GM18861 (cell line): ENCODE data around the gene CTDNEP1.

Source experiments
- ATAC-seq: cut with Tn5 transposase; IDR thresholded peaks from one replicate; pipeline ENCODE4 v1.9.1; 2021; ENCODE audit not compliant: unreplicated experiment

CTDNEP1 gene

DNA sequence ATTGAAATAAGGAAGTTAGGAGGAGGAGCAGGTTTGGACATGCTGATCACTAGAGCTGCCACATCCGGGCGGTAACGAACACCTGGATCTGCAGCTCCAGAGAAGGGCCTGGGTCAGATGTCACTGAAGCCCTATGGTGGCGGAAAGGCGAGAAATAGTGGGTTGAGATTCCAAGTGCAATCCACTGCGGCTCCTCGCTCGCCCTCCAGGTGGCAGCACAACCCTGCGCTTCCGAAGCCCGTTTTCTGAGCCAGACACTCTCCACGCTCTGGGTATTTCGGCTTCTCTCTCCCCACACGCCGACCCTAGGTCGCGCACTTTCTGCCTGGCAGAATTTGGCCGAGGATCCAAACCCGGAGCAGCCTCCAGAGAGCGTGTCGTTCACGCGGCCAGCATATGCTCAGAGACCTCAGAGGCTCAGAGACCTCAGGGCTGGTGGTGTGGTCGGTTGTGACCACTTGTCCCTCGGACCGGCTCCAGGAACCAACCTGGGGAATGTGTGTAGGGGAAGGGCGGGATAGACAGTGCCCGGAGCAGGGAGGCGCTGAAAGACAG is 29.1 kb upstream of the CTDNEP1 start:
- peak; percentile 64 for ATAC-seq

DNA sequence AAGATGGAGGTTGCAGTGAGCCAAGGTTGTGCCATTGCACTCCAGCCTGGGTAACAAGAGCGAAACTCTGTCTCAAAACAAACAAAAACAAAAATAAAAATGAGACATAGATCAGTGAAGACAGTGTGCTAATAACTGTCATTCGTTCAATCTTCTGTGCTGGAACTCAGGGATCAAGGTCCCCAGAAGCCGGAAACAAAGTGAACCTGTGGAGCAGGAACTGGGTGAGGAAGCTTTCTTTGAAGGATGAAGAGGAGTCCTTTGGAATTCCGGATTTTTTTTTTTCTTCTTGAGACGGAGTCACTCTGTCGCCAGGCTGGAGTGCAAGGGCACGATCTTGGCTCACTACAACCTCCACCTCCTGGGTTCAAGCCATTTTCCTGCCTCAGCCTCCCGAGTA is 27.9 kb upstream of the CTDNEP1 start:
- ATAC-seq: no peak

DNA sequence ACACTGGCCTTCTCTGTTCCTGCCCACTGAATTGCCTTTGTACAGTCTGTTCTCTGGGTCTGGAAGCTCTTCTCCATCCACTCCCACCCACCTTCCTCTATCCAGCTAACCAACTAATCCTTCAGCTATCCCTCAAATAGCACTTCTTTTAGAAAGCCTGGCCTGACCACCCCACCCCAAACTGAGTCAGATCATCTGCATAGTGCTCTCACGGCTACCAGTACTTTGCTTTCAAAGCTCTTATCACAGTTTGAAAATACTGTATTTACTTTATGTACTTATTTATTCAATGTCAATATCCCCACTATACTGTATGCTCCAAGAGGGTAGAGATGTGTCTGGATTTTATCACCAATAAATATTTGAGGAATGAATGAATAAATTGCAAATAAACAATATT is 15.2 kb upstream of the CTDNEP1 start:
- no peak for ATAC-seq

DNA sequence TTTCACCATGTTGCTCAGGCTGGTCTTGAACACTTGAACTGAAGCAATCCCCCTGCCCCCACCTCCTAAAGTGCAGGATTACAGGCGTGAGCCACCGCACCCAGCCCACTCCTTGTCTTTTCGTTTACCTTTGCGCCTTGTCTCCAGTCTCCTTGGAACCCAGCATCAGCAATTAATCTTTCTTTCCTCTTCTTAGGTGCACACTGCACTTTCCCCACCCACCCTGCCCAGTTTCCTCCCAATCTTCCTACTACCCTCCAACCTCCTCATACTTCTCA is 12.2 kb upstream of the CTDNEP1 start:
- no peak for ATAC-seq

DNA sequence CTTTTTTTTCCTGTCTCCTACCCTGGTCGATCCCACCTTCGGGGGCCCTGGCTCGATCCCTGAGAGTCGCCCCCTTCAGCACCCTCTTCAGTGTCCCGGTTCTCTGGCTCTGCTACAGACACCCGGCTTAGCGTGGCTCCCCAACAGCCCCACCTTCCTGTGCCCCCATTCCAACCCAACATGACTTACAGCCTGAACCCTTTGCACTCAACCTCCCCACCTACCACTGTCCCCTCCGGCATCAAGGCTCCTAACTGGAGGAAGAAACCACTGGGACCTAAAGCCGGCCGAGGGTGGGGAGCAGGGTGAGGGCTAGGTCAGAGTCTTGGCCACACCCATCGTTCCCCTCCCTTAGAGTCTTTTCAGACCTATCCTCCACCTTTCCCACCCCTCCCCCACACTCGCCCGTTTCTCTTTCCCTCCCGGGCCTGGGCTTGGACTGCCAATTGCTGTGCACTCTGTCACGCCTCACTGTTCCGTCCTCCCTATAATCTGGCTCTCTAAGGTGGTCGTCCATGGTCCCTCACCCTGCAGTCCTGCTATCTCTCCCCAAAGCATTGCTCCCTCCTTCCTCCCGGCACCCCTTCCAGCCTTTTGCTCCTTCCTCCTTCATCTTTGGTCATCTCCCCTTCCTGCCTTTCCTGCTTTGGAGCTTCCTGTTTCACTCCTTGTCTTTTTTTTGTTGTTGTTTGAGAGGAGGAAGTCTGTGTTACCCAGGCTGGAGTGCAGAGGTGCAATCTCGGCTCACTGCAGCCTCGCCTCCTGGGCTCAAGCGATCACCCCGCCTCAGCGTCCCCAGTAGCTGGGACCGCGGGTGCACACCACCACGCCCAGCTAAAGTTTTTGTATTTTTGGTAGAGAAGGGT is 11.6 kb upstream of the CTDNEP1 start:
- no peak for ATAC-seq

DNA sequence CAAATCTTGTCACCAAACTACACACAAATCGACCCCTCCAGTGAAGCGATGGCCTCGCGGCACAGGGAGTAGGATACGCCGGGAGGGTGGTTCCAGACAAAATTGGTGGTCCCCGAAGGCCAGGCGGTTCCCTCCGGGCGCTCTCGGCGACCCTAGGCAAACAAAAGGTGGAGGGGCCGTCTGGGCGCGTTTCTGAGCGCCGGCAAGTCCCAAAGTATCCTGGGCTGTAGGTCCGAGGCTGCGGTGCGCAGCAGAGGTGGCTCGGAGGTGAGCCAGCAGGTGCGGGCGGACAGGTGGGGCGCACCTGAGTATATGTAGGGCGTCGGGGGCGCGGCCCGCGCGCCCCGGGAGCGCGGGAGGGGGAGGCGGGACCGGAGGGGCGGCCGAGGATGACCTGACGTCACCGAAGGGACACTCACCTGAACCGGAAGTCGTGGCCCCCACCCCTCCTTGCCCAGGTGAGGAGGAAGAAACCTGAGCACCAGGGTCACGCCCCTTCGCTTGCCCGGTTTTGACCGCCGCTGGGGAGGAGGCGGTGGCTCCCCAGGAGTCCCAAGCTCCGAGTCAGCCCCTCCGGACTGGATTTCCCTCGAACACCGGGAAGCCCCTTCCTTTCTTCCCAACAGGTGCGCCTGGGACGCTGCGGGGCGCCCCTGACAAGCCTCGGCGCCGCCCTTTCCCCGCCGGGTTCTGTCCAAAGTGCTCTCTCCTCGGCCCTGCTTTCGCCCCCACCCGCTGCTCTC is 10.8 kb upstream of the CTDNEP1 start, which contains the start of gene CLDN7:
CLDN7 (minus strand) TSS at position 287 of the 743 bp plus-strand sequence. CDS start 435 bp downstream, outside the sequence.
- no peak for ATAC-seq

DNA sequence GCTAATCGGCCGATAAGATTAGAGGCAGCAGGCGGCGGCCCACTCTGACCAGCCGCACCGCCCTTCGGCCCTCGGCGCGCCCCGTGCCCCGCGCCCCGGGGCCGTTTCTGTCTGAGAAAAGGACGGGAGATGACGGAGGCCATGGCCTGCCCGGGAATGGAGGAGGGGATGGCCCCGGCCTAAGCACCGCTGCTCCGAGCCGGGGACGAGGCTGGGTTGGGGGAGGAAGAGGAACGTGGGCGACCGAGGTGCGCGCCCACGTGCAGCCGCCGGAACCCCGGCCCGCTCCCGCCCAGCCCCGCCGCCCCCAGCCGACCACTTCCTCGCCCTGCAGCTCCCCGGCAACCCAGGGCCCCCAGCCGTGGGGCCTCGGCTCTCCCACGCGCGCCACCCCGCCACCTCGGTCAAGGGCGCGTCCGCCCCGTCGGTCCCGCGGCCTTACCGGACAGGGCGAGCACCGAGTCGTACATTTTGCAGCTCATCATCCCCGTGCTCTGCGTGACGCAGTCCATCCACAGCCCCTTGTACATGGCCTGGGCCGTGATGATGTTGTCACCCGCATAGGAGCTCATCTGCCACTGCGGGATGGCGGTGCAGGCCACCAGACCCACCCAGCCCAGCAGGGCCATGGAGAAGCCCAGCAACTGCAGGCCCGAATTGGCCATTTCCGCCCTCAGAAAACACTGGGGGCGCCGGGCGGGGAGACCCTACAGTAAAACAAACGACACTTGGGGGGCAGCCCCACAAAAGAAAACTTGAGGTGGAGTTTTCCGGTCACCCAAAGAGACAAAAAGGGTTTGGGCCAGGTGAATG is 10.1 kb upstream of the CTDNEP1 start:
- ATAC-seq: no peak

DNA sequence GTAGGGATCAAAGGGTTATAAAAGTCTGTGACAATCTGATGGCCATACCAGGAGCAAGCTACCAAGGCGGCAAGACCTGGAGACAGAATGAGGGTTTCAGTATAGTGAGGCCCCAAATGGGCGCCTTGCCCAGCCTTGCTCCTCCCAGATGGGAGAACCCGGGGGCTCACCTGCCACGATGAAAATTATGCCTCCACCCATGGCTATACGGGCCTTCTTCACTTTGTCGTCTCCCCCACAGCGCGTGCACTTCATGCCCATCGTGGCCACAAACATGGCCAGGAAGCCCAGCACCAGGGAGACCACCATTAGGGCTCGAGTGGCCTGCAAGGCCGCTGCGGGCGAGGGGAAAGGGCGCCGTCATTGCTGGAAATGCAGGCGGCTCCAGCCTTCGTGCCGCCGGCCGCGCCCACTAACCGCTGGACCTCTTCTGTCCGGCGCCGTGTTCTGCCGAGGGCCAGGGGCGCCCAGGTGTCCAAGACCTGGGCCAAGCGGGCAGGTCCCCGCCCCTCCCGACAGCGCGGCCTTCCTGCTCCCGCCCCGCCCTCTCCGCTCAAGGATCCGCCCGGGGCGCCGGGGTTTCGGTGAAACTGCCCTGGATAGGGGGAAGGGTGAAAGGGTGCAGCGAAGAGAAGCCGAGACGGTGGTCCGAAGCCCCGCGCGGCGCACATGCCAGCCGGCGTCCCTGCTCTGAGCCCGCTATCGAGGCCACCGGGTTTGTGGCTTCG is 9.3 kb upstream of the CTDNEP1 start:
- no peak for ATAC-seq

DNA sequence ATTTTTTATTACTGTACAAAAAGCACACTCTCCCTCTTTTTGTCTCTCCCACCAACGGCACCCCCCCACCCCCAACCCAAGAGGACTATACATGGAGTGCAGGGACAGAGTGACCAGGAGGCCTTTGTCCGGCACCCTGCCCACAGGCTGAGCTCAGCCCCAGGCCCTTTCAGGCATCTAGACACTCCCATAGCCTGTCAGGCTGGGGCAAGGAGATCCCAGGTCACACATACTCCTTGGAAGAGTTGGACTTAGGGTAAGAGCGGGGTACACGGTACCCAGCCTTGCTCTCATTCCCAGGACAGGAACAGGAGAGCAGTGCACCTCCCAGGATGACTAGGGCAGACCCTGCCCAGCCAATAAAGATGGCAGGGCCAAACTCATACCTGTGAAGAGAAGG is 8.6 kb upstream of the CTDNEP1 start:
- ATAC-seq: no peak

DNA sequence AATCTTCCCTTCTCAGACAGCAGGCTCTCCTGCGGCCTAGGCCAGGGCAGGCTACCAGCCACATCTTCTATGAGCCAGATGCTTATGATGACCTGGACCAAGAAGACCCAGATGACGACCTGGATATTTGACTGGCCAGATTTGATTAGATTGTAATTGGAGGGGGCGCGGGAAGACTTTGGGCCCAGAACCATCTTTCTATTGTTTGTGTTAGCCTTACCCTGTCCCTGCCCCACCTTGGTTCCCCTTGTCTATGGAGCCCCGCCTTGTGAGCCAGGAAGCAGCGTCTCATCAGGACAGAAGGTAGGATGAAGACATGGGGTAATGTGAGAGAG is 8.0 kb upstream of the CTDNEP1 start:
- no peak for ATAC-seq

DNA sequence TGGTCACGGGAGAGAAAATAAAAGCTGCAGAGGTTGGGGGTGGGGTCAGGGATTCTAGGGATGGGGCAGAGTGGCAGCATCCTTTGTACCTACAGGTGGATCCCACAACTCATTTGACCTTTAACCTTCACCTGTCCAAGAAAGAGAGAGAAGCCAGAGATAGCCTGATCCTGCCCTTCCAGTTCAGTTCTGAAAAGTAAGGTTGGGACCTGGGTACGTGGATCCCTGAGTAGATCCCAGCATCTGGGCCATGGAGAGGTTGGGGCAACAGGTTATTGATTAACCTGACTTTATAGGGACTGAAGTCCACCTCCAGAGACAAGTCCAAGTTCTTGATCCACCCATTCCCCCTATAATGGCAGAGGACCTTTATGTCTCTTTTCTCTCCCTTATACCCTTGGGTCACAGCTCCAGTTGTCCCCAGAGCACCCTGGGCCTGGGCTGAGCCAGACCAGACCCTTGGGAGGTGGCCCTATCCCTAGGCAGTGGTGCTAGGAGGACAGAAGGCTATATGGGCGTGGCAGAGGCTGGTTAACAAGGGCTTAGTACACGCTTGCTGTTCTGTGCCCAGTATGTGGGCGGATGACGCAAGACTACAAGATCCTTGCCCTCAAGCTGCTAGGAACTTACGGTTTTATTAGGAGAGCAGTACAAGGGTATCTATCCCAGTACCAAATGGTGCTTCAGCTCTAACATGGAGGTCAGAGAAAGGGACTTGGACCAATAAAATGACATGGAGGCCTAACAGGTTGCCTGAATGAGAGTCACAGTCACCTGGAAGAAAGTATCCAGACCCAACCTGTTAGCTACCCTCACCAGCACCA is 7.4 kb upstream of the CTDNEP1 start:
- no peak for ATAC-seq

DNA sequence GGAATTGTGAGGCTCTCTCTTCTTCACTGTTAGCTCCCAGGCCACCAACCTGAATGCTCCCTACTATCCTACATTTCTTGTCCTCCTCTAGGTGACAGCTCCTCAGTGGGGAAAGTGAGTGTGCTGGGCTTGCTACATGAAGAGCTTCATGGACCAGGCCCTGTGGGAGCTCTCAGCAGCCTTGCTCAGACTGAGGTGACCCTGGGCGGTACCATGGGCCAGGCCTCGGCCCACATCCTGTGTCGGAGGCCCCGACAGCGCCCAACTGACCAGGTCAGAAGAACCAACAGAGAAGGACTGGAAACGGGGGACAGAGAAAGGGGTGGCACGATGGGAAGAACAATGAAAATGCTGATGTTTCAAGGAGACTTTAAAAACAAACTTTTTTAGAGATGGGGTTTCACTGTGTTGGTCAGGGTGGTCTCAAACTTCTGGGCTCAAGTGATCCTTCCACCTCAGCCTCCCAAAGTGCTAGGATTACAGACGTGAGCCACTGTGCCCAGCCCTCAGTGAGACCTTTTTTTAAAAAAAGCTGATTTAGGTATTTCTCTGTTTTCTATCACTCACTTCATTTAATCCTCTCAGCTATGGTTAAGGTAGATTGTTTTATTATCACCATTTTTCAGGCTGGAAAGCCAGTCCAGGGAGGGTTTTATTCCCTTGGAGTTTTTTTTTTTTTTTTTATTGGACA is 5.4 kb upstream of the CTDNEP1 start:
- no peak for ATAC-seq

DNA sequence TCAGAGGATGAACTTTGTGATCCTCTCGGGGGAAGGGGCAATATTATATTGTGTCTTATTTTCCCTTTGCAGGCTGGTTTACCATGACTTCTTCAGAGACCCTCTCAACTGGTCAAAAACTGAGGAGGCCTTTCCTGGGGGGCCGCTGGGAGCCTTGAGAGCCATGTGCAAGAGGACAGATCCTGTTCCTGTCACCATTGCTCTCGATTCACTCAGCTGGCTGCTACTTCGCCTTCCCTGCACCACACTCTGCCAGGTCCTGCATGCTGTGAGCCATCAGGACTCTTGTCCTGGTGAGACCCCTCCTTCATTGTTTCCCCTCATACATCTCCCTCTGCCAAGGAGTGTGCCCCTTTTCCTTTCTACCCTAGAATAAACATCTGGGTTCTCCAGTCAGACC is 3.0 kb upstream of the CTDNEP1 start:
- ATAC-seq: no peak

DNA sequence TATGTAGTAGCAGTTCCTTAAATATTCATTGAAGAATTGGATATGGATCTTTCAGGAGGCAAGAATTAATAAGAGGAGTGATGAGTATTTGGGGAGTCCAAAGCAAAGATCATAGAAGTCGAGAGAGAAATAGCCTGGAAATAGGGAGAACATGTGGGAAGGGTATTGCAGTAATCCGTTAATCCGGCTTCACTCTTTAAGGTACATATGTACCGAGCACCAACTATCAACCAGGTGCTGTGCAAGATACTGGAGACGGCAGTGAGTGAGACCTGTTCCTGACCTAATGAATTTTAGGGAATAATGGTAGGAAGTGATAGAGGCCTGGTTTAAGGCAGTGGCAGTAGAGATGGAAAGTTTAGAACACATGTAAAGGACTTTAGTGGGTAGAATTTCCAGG is 1.5 kb upstream of the CTDNEP1 start:
- no peak for ATAC-seq

DNA sequence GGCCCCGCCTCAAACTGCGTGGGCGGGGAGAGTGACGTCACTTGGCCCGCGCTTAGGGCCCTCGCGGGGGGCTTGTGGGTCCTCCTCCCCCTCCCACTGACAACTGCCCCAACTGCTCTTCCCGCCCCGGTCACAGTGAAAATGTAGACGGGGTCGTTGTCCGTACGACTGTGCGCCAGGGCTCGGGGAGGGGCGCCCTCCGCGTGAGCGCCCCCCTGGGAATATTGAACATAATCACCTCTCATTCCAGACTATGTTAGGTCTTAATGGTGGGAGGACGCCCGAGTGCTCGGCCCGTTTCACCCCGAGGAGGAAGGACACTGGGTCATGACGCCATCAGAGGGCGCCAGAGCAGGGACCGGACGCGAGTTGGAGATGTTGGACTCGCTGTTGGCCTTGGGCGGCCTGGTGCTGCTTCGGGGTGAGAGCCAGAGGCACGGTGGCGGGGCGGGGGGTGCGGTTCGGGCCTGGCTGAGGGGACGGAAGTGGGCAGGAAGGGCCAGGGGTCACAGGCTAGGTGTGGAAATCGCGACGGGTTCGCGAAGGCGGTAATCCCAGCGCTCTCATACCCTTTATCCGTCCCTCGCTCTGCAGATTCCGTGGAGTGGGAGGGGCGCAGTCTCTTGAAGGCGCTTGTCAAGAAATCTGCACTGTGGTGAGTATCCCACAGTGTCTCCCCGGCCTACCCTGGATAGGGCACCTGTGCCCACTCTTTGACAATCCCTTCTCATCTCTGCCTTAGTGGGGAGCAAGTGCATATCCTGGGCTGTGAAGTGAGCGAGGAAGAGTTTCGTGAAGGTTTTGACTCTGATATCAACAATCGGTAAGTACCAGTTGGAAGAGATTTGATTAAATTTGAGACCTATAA is 876 bp upstream of the CTDNEP1 start, which contains the start of gene ELP5:
ELP5 (plus strand) TSS at position 40 of the 868 bp plus-strand sequence; CDS start at position 376, 336 bp downstream.
- peak; percentile 28 for ATAC-seq

DNA sequence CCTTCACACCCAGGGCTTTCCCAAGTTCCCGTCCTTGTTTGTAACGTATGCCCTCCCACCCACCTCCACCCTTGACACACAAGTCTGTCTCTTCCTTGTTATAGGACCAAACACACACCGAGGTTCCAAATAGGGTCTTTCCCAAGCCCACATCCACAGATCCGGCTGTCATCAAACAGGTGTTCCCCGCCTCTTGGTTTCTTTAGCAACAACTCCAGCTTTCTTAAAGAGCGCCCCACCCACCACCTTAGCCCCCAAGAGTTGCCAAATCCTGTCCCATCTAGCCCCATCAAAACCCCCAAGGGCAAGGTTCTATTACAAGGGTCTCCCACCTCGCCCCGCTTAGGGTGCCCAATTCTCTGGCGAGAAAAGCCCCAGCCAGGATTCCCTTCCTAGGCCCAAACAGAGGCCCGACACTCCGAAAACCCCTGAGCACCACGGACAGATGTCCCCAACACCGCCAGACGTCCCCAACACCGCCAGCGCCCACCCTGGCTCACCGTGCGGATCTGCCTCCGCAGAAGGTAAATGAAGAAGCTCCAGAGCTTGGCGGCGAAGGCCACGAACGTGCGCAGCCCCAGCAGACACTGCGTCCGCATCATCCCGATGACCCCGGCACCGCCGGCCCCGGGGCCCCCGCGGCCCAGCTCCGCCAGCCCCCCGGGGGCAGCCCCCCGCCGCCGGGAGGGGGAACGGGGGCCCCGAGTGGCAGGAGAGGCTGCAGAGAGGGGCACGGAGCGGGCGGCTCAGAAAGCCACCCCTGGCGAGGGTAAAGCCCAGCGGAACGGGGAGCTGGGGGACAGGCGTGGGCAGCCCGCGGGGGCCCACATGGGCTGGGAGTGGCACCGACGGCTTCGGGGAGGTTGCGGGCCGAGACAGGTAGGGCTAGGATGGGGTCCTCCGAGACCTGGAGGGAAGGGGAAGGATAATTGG is 573 bp downstream of the CTDNEP1 start:
- no peak for ATAC-seq

DNA sequence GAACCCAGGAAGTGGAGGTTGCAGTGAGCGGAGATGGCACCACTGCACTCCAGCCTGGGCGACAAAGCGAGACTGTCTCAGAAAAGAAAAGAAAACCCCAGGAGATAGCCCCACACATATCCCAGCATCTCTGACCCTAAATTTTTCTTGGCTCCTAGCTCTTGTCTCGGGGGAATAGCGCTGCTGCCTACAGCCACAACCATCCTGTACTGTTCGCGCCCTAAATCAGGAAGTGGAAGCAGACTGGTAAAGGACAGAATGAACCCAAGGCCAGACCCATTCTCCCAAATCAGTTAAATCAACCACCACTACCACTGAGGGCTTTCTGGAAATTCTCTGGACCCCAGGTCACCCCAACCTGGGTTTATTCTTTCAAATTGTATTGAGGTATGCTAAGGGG is 1.7 kb downstream of the CTDNEP1 start:
- ATAC-seq: no peak
